H1 (cell line): ENCODE data around the gene CRYAB. TPM values are rescaled to one million over a fixed set of nuclear protein-coding genes. Genes with fewer than 3 reads are reported as not detected.

Experiments
- ASH2L ChIP-seq: fragments of 200-600, 300-600 bp; sonication (generic); IDR thresholded peaks from one replicate; pipeline ENCODE4 v1.7.1; 2017; ENCODE audit warnings: low read length
- ATF2 ChIP-seq: IDR thresholded peaks from 2 replicates; pipeline ENCODE4 v1.6.1; 2012; ENCODE audit warnings: low read length, inconsistent platforms
- CBX5 ChIP-seq: fragments of 300-800, 300-1000 bp; sonication (generic); IDR thresholded peaks from 2 replicates; pipeline ENCODE4 v1.7.1; 2016; ENCODE audit warnings: antibody characterized with exemption, low read length, low read depth
- CHD1 ChIP-seq: IDR thresholded peaks from 2 replicates; pipeline ENCODE4 v1.6.1; 2012; ENCODE audit warnings: low read depth, low read length, improper control_type of control experiment
- CHD2 ChIP-seq: IDR thresholded peaks from 2 replicates; pipeline ENCODE4 v1.6.1; 2012; ENCODE audit warnings: low read length, improper control_type of control experiment
- EGR1 ChIP-seq: IDR thresholded peaks from 2 replicates; pipeline ENCODE4 v1.6.1; 2011; ENCODE audit warnings: low read depth, low read length, borderline replicate concordance
- EP300 ChIP-seq, 2 experiments: IDR thresholded peaks; 1 replicate in 1 of 2; 2 replicates in 1 of 2; pipeline ENCODE4 v1.6.1; 2011 to 2012; ENCODE audit warnings: low read depth in 2 of 2, low read length in 2 of 2, mild to moderate bottlenecking in 2 of 2, borderline replicate concordance in 1 of 2, inconsistent platforms in 1 of 2, moderate library complexity in 1 of 2
- FOSL1 ChIP-seq: IDR thresholded peaks from 2 replicates; pipeline ENCODE4 v1.6.1; 2011; ENCODE audit warnings: mild to moderate bottlenecking, low read depth, low read length, moderate library complexity; ENCODE audit not compliant: insufficient read depth
- GTF2F1 ChIP-seq: IDR thresholded peaks from 2 replicates; pipeline ENCODE4 v1.6.1; 2012; ENCODE audit warnings: low read depth, low read length, improper control_type of control experiment, borderline replicate concordance
- JUN ChIP-seq: IDR thresholded peaks from 2 replicates; pipeline ENCODE4 v1.6.1; 2011; ENCODE audit warnings: low read depth, mild to moderate bottlenecking, improper control_type of control experiment, low read length
- JUND ChIP-seq: IDR thresholded peaks from 2 replicates; pipeline ENCODE4 v1.6.1; 2011; ENCODE audit warnings: mild to moderate bottlenecking, improper control_type of control experiment, low read length
- KDM4A ChIP-seq: IDR thresholded peaks from one replicate; pipeline ENCODE4 v1.7.1; 2012; ENCODE audit warnings: low read depth, mild to moderate bottlenecking, moderate library complexity, low read length, inconsistent platforms; ENCODE audit not compliant: severe bottlenecking
- PHF8 ChIP-seq: fragments of 200-600 bp; sonication (generic); conservative IDR thresholded peaks from 2 replicates; pipeline ENCODE4 v1.7.1; 2012; ENCODE audit warnings: low read depth, mild to moderate bottlenecking, inconsistent platforms, low read length, moderate library complexity
- POLR2A ChIP-seq, 2 experiments: IDR thresholded peaks; 1 replicate in 1 of 2; 2 replicates in 1 of 2; pipeline ENCODE4 v1.6.1; 2011; ENCODE audit warnings: low read depth in 2 of 2, low read length in 2 of 2, mild to moderate bottlenecking in 2 of 2; ENCODE audit errors: control extremely low read depth in 1 of 2
- POU5F1 ChIP-seq: IDR thresholded peaks from 2 replicates; pipeline ENCODE4 v1.6.1; 2011; ENCODE audit warnings: low read depth, mild to moderate bottlenecking, low read length, moderate library complexity
- RBBP5 ChIP-seq: IDR thresholded peaks from 2 replicates; pipeline ENCODE4 v1.7.1; 2012; ENCODE audit warnings: low read depth, mild to moderate bottlenecking, inconsistent platforms, low read length, moderate library complexity, borderline replicate concordance
- RXRA ChIP-seq: IDR thresholded peaks from 2 replicates; pipeline ENCODE4 v1.6.1; 2011; ENCODE audit warnings: low read depth, mild to moderate bottlenecking, low read length, moderate library complexity; ENCODE audit not compliant: insufficient read depth
- SIN3A ChIP-seq, 2 experiments: IDR thresholded peaks in 1 of 2; conservative IDR thresholded peaks in 1 of 2; 2 replicates each; pipeline ENCODE4 v1.6.1; 2011 to 2012; ENCODE audit warnings: low read length in 2 of 2, improper control_type of control experiment in 1 of 2, low read depth in 1 of 2, mild to moderate bottlenecking in 1 of 2
- SIRT6 ChIP-seq: IDR thresholded peaks from one replicate; pipeline ENCODE4 v1.7.1; 2012; ENCODE audit warnings: low read length, inconsistent platforms
- SP2 ChIP-seq: IDR thresholded peaks from 2 replicates; pipeline ENCODE4 v1.6.1; 2012; ENCODE audit warnings: mild to moderate bottlenecking, low read length, inconsistent platforms
- SP4 ChIP-seq: IDR thresholded peaks from 2 replicates; pipeline ENCODE4 v1.6.1; 2012; ENCODE audit warnings: low read length, inconsistent platforms
- TAF1 ChIP-seq: IDR thresholded peaks from 2 replicates; pipeline ENCODE4 v1.6.1; 2011; ENCODE audit warnings: mild to moderate bottlenecking, low read depth, low read length
- TCF12 ChIP-seq: IDR thresholded peaks from 2 replicates; pipeline ENCODE4 v1.6.1; 2011; ENCODE audit warnings: low read depth, mild to moderate bottlenecking, low read length
- polyA plus RNA-seq, 7 experiments: library from polyadenylated mRNA; depleted of rRNA in 3 of 7; stranded (reverse) in 5 of 7; unstranded in 2 of 7; fragments of >200 nt in 5 of 7; fragments of 200-250 nt in 2 of 7; gene quantifications; 1 replicate in 5 of 7; 2 replicates in 1 of 7; 4 replicates in 1 of 7; pipeline versions ENCODE4 v1.2.1 to v1.2.3, GENCODE V29; 2011 to 2013; ENCODE audit warnings: missing spikeins in 2 of 7, mixed read lengths in 2 of 7
- total RNA-seq: library from RNA; stranded (reverse); fragmentation: NEBNext Ultra II Directional; extraction: Animal tissue kit (Norgen Biotek cat#: 25700); gene quantifications from 2 replicates; pipeline ENCODE4 v1.2.1, GENCODE V29; 2021

CRYAB gene
- total and polyA plus RNA-seq, 2 of the 8 experiments (the other 6 are each of a cell fraction or from before 2014, with no cell fraction given): 1.9 to 2.0 TPM

DNA sequence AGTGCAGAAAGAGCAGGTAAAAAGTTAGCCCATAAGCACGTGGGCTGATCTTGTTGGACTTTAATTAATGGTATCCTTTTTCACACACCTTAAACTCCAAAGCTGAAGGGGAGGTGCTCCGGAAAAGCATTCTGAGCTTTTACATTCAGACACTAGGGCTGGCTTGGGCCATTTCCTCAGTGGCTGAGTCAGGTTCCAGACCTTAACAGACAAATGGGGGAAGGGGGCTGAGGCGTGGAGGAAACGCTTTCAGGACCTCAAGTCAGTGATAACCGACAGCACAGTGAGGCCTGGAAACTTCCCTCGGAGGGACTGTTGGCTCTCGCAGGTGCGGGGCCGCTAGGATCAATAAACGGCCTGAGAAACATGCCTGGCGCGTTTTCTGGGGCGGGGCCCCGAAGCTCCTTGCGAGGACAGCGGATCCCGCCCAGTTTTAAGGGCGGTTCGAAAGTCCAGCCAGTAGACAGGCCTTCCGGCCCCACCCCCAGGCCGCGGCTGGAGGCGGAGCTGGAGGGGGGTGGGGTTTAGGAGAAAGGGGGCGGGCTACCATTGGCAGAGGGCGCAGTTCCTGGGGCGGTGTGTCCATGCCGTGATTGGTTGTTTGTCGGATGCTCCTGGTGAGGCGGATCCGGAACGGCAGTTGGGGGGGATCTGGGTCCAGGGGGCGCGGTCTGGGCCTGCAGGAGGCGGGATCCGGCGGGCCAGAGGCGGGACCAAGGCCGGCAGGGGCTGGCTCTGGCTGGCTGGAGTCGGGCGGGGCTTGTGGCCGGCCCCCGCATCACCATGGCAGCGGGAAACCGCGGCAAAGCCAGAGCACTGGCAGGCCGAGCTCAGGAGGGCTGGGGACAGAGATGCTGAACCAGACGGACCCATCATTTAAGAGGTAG is 15.2 kb upstream of the CRYAB start (continued):
- TF ChIP-seq JUND (no peak), JUN (peak; percentile 89), SIN3A (conservative IDR thresholded peaks at IDR 0.05 in 1 of 2, IDR thresholded peaks at IDR 0.05 in 1 of 2; ENCODE audit: low read depth in 1 of 2, low read length in 2 of 2) (peak in 1 of 2 experiments; percentile 22; a peak in 1 of 4 replicates), POU5F1 (no peak), CHD2 (0 out of 2 replicates have a peak, but pooled peaks have one; percentile 18), TAF1 (peak; percentile 79; the same call in 1 of the 2 replicates), SIRT6 (no peak), ATF2 (no peak), TCF12 (no peak), EP300 (IDR thresholded peaks at IDR 0.05; ENCODE audit: borderline replicate concordance in 1 of 2, low read depth in 2 of 2, low read length in 2 of 2) (no peak), PHF8 (no peak; the same call in 1 of the 2 replicates), SP4 (0 out of 2 replicates have a peak, but pooled peaks have one; percentile 52), SP2 (no peak), POLR2A (IDR thresholded peaks at IDR 0.05; ENCODE audit: control extremely low read depth in 1 of 2, low read depth in 2 of 2, low read length in 2 of 2) (peak; percentile 15 to 82), RBBP5 (peak; percentile 72; the same call in 1 of the 2 replicates), CHD1 (no peak), CBX5 (no peak), EGR1 (peak; percentile 61; the same call in 1 of the 2 replicates), RXRA (no peak), FOSL1 (no peak), GTF2F1 (no peak), KDM4A (no peak), ASH2L (peak; percentile 70)
